HuH-7 (cell line): ENCODE results near the gene CCR5AS.
A peak's percentile ranks its signal among the peaks of the same experiment; 100 is the strongest.
"Not testable (repeated sequence)": the region's sequence is repeated elsewhere in the genome, so short reads cannot be mapped to it uniquely, and the experiment has no call there.

ENCODE experiments used
- DNase-seq: peaks from one replicate; pipeline ENCODE4 v3.0.0; 2011; ENCODE audit warnings: low spot score

CCR5AS gene

DNA sequence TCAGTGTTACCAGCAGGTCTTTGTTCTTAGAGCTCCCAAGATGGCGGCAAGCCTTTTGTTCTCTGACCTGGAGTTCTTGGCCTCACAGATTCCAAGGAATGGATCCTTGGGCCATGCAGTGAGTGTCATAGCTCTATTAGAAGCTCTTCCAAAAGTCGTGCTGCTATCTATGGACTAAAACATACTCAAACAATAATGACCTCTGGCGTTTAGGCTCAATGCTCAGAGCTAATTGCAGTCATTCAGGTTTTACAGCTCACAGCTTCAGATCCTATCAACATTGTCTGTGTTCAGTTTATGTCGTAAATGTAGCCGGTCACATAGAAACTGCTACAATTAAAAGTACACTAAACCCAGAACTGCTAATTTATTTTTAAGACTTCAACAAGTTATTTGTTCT lies 22.4 kb upstream of the CCR5AS start:
- DNase-seq = no peak

DNA sequence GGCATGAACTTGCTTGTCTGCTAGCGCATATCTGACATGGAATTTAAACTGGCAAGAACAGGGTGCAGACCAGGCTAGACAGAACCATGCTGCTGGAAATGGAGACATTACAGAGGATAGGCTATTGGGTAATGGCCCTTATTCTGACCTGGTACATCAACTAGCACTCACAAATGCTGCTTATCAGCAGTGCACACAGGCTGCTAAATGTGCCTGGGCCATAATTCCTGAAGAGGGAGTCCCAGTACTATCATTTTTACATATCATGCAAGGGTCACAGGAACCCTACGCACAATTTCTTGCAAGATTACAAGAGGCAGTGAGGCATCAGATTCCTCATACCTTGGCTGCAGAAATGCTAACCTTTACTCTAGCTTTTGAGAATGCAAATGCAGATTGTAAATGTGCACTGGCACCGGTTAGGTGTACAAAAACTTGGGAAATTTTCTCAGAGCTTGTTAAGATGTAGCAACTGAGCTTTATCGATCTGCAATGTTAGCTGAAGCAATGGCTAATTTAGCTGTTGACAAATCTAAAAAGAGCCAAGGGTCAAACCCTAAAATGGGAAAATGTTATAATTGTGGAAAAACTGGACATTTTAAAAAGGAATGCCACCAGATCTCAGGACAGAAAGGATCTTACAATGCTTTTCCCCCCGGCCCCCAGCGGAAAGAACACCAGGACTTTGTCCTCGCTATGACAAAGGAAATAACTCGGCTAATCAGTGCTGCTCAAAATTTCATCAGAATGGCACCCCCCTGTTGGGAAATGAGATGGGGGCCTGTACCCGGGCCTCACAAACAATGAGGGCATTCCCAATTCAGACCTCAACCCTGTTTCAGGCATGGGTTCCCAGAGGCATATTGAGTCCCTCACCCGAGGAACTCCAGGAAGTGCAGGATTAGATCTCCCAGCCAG lies 21.3 kb upstream of the CCR5AS start:
- DNase-seq = no peak

DNA sequence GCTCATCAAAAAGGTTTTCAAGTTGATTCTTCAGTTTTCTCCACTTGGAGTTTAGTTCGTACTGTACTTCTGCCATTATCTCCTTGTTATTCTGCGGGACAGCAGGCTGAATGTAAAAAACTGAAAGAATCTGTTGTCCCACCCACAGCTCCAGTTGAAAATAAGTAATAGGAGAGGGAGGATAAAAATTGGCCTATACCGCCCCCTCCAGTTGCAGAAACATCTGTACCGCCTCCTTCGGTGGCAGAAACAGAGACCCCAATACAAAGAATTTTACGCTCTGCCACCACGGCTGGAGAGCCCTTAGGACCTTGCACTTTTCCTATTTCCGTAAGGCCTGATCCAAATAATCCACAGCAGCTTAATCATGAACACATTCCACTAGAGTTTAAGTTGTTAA lies 20.5 kb upstream of the CCR5AS start:
- not testable (repeated sequence) for DNase-seq

DNA sequence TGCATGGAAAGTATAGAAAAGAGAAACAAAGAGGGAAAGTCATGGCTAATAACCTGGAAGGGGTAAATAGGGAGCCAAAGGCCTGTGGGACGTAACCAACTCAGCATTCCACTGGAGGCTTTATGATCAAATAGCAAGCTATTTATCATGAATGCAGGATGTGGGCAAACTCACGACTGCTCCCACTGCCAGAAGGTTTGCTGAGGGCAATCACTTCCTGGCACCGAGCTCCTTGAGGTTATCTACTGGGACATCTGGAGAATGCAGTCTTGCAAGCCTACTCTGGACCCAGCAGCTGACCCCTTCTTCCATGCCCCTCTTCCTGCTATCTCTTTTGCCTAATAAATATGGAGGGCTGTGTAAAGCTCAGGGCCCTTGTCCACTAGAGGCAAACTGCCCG lies 19.6 kb upstream of the CCR5AS start:
- not testable (repeated sequence) for DNase-seq

DNA sequence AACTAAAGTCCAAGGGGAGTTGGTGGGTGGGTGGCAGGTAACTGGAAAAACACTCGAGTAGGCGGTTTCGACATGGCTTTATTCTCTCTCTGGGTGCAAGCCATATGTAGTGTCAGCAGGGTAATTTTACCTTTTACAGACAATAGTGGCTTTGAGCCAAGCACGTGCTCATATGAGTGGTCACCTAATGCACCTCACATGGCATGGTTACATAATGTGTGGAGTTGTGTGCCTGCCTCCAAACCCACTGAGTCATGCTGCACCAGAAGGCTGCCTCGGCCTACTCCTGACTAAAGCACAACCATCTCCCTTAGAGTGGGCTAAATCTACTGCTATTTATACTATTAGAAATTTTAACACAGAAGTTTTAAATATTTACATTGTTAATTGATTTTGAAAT lies 16.7 kb upstream of the CCR5AS start:
- DNase-seq = no peak

DNA sequence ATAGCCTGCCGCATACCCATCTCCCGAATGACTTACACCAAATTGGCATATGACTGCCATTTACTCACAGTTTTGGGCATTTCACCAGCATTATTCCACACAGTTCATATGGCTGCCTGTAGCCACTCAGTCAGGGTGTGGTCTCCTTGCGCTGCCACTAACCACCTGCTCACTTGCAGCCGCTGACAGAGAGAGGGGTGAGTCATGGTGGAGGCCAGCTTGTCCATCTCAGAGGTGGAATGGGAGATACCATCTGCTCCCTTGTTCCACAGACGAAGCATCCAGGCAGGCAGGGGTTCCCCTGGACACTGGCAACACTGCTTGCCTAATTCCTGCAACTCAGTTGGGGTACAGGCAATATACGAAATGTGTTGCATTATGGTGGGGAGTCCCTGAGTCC lies 15.8 kb upstream of the CCR5AS start:
- DNase-seq = no peak

DNA sequence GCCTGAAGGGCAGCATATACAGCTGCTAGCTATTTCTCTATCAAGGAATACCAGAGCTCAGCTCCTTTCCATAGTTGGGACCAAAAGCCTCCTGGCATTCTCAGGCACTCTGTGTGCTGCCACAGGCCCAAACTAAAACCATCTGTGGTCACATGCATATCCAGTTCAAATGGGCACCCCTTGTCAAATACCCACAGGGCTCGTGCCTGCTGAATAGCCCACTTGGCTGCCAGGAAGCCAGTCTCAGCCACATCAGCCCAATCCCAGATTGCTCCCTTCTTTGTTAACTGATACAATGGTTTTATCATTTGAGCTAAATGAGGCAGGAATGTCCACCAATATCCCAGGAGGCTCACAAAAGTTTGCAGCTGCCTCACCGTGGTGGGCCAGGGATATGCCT lies 14.1 kb upstream of the CCR5AS start:
- DNase-seq = no peak

DNA sequence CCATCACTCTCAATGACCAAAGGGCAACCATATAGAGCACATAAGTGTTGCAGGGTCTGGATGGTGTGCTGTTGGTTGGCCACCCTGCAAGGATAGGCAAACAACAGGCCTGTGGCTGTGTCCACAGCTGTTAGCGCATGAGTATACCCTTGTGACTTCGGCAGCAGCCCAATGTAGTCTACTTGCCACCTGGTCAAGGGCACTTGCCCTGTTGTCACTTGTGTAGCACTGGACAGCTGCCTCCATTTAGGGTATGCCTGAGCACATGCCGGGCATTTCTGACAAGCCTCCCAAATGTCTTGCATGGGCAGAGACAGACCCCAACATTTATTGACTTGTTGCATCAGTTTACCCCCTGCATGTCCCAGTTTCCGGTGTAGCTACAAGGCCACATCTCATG lies 12.9 kb upstream of the CCR5AS start:
- DNase-seq = no peak

DNA sequence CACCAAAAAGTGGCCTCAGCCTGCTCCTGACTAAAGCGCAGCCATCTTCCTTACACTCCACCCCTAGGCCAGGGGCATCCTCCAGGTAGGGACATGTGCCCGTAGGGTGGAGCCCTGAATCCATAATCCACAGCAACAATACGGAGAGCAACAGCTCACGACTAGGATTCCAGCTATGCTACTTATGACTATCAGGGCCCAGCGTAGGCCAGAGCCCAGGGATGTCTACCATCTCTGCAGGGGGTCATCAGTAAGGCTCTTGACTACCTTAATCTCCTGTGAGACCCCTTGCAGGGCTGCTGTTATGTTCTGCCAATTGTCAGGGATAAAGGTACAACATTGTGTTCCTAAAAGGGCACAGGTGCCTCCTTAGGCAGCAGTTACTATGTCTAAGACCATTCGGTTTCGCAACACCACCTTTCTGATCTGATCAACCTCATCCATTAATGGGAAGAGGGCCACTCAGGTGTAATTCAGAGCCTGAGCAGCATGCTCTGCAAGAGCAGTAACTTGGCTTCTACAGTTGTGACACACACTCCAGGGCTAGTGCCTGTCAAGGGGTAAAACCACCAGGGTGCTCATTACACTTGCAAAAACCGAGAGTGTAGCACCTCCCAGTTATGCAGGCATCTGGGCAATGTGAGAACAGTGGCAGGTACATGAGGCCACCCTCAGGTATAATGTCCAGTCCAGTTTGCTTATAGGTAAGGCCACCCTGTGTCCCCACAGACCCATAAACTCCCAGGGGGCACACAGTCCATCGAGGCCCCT lies 11.2 kb upstream of the CCR5AS start:
- DNase-seq = no peak

DNA sequence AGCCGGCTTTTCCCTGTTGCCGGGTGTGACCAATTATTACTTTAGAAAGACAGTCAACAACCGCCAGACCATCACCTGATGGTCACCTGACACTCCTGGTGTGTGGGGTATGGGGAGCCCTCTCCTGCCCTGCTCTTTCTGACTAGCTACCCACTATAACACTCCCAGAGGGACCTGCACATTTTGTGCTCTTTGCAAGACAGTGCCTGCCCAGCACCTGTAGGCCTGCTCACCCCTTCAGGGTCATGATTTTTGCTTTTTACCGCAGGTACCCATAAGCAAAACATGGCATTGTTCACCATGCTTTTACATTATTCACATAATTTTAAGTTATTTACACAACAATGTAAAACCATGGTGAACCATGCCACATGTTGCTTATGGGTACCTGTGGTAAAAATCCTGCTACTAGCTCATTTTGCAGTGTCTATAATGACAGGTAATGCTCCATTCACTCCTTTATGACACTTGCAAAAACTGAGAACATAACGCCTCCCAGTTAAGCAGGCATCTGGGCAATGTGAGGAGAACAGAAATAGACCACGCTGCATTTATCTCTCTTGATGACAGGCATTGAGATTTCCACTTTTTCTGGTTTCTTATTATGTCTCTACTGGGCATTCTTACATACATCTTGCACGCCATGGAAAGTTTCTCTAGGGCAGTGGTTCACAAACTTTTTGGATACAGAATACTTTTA lies 10.1 kb upstream of the CCR5AS start:
- no peak for DNase-seq

DNA sequence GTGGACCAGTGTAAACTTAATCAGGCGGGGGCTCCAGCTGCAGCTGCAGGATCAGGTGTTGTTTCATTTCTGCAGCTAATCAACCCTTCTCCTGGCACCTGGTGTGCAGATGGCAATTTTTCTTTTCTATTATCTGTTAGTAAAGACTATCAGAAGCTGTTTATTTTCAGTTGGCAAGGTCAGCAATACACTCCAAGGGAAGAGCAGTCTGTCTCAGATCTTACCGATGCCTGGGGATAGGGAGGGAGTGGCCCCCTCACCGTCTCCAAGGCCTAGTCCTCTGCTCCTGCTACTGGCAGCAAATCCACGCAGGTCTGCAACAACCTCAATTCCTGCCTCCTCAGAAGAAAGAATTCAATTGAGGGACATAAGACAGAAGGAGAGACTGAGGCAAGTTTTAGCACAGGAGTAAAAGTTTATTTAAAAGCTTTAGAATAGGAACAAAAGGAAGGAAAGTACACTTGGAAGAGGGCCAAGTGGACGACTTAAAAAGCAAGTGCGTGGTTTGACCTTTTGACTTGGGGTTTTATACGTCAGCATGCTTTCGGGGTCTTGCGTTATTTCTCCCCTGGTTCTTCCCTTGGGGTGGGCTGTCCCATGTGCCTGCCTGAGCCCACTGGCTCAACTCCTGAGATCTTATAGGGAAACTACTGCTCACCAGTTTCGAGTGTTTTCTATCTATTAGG lies 9.4 kb upstream of the CCR5AS start:
- no peak for DNase-seq

DNA sequence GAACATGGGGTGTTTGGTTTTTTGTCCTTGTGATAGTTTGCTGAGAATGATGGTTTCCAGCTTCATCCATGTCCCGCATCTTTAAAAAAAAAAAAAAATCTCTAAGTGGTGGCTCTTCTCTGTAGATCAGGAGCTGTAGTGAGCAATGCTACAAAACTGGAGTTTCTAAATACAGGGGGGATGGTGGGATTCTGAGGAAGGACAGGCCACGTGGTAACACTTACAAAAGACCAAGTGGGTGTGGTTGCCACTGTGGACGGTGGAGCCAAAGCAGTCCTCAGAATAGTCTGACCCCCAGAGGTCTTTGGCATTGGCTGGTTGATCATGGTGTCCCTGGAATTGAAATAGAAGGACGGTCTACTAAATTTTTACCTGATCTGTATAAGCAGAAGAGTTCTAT lies 7.9 kb upstream of the CCR5AS start:
- no peak for DNase-seq

DNA sequence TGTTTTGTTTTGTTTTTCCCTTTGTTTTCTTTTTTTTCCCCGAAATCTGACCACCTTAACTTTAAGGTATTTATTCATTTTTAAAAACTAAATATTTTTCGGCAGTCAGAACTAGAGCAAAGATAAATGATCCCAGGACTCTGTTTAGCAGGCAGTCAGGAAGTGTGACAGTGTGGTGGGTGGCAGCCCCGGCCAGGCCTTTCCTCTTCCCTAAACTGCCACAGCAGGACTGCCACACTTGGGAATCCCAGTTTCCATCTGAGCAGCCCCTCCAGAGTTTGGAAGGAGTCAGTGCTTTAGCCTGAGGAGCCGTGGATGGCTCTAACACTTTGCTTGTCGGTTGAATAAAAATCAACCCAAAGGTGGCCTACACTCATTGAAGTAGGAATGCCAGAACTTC lies 7.1 kb upstream of the CCR5AS start:
- no peak for DNase-seq

DNA sequence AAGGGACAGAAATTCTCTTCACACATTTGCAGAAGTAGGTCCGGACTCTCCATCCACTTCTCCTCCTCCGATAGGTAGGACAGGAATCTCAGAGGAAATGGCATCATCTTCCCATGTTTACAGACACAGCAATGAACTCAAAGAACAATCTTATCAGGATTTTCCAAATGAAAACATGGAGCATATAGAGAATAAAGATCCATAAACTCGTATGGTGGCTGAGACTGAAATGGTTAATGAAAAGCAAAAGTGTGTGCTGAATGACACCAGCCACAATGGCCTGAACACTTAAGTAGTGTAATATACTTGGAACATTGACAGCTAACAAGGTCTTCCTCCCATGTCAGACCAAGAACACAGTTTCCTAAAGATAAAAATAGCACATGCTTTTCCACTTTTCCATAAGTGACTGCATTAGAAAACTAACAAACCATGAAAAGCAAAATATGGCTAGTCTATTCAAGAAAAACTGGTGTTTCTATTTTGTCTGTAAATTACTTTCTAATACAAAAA lies 6.0 kb upstream of the CCR5AS start:
- DNase-seq = no peak

DNA sequence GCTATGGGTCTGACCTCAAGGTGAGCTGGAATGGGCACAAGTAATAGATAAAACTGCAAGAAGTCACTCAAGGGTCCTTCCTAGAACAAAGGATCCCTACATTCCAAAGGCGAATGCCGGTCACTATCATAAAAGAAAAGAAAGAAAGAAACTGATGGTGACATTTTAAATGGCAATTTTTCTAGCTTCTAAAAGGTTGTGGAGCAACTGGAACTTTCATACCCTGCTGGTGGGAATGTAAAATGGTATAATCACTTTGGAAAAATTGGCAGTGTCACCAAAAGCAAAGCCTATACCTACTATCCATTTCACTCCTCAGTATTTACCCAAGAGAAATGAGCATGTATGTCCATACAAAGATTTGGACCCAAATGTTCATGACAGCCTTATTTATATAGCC lies 4.4 kb upstream of the CCR5AS start:
- DNase-seq = no peak

DNA sequence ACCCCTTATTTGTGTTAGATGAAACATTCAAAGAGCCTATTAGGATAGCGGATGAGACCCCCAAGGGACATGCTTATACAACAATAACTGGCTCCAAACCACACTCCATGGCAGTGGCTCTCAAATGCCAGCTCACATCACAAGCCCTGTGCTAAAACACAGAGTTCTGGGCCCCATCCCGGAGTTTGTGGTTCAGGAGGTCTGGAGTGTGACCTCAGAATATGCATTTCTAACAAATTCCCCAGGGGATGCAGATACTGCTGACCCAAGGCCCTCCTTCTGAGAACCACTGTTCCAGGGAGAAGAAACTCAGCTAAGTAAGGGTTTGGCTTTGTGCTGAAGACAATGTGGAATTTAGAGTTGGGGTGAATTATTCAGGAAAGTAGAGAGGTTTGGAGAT lies 3.8 kb upstream of the CCR5AS start:
- DNase-seq = no peak

DNA sequence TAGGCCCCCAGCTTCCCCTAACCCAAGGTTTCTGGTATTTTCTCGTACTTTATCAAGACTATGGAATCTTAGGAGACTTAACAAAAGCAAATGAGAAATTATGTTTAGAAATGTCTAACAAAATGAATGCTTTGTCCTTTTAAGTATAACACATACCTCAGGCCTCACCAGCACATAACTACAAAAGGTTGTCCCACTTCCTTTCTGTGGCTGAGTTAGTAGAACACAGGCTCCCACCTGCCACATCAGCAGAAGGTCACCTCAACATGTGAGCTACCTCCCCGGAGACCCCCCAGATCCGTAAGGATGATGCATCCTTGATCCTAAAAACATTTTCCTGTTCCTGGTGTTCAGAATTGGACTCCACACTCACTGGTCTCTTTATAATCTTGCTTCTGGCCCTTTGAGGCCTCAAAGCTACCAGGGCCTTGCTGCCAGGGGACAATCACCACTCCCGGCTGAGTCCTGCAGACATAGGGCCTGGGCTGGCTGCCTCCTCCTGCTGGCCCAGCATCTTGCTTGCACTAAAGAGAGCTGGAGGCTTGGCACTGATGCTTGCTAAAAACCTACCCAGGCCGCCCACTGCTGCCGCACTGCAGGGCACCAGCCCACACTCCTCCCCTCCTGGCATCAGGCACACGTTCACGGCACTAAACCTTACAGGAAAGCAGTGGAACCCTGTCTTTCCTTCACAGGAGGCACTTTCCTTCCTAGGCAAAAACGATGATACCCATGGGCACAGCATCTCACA lies 3.0 kb upstream of the CCR5AS start:
- no peak for DNase-seq

DNA sequence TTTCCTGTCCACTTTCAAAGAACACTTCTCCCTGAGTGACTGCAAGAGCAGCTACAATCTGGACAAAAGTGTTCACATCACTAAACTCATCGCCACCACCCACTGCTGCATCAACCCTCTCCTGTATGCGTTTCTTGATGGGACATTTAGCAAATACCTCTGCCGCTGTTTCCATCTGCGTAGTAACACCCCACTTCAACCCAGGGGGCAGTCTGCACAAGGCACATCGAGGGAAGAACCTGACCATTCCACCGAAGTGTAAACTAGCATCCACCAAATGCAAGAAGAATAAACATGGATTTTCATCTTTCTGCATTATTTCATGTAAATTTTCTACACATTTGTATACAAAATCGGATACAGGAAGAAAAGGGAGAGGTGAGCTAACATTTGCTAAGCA lies 2.0 kb upstream of the CCR5AS start:
- no peak for DNase-seq

DNA sequence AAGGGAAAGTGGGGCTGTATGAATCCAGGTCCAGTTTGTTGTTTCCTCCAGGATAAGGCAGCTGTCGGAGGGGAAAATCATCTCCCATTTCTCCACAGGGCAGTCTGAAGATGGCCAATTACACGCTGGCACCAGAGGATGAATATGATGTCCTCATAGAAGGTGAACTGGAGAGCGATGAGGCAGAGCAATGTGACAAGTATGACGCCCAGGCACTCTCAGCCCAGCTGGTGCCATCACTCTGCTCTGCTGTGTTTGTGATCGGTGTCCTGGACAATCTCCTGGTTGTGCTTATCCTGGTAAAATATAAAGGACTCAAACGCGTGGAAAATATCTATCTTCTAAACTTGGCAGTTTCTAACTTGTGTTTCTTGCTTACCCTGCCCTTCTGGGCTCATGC lies 1.1 kb upstream of the CCR5AS start:
- no peak for DNase-seq

DNA sequence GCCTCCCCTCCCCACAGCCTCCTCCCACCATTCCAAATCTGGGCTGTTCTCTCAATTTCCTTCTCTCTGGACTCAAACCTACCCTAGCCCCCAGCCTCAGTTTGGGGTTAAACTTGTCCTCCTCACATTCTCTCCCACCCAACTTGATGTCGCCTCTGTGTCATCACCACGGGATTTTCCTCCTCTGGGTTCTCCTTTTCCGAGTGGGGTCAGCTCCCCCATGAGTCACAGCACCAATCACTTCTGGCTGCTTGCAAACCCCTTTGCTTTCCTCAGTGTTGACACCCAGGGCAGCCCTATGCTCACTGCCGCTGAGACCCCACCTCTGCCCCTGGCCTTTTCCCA lies 451 bp downstream of the CCR5AS start:
- no peak for DNase-seq

DNA sequence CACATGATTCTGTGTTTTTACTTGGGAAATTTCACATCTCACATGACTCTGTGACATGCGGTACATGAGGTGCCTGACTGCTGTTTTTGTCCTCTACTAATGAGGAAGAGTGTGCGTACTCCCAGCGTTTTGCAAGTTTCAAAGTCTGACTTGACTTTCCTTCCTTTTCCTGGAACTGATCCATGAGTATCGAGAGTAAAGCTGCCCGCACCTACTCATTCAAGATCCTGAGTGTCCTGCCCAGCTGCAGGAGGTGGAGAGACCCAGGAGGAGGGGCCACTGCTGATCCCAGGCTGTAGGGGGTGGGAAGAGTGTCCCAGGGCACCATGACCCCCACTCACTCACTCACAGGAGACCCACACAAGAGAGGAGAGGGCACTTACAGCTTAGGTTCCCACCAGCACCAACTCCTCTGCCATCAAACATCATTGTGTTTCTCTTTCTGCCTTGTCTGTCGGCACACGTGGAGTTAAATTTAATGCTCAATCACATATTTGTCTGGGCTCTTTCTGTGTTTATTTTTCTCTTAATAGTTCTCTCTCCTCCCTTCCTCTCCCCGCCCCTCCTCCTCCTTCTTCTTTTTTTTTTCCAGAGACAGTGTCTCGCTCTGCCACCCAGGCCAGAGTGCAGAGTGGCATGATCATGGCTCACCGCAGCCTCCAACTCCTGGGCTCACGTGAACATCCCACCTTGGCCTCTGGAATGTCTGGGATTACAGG lies 1.4 kb downstream of the CCR5AS start:
- peak; percentile 44 for DNase-seq
